HepG2 (cell line): ENCODE data around the gene CCT3. TPM values are rescaled to one million over a fixed set of nuclear protein-coding genes. Genes with fewer than 3 reads are reported as not detected.

ENCODE experiments used
- ATAC-seq: fragments of 200-7000 bp; cut with Tn5 transposase; 3 replicates; pipeline ENCODE4 v1.9.1; 2020; ENCODE audit warnings: mild to moderate bottlenecking, moderate library complexity
- BruUV-seq: library from RNA; stranded (reverse); fragments of 400-500 nt; replicated peaks from 2 replicates; lab custom pipeline; 2021; lab: Mats Ljungman, UMichigan
- CTCF ChIA-PET: fragments of 300-600 bp; formaldehyde crosslinking; extraction: SDS; loops from one replicate; lab custom pipeline; 2021; ENCODE audit warnings: low total read pairs, inconsistent platforms, low intra/inter-chr PET ratio; lab: Yijun Ruan, JAX
- POLR2A ChIA-PET: fragments of 350-600 bp; sonication (Branson Sonifier 250); formaldehyde crosslinking; loops from one replicate; lab custom pipeline; 2020; ENCODE audit warnings: antibody characterized with exemption, inconsistent platforms; lab: Yijun Ruan, JAX
- DNase-seq: peaks from one replicate; pipeline ENCODE4 v3.0.0-alpha.2; 2015; ENCODE audit warnings: low spot score
- FAIRE-seq: peaks from 3 replicates; lab custom pipeline; 2011; peaks lifted over from hg19 to GRCh38; lab: Jason Lieb, UNC
- H2AFZ ChIP-seq: one replicate; pipeline ENCODE4 v1.6.1; 2011; ENCODE audit warnings: low read length, inconsistent platforms
- H3K27ac ChIP-seq: fragments of 300-600 bp; 3 replicates; pipeline ENCODE4 v1.8.0; 2011; ENCODE audit warnings: mixed run types, mild to moderate bottlenecking, mixed read lengths, low read length, inconsistent platforms; ENCODE audit not compliant: insufficient read depth; ENCODE audit errors: extremely low read length
- H3K27me3 ChIP-seq, 2 experiments: fragments of 200-600 bp in 1 of 2; 2 replicates in 1 of 2; 3 replicates in 1 of 2; pipeline versions ENCODE4 v1.6.0 to v1.8.0; 2011; ENCODE audit warnings: low read length in 2 of 2, mild to moderate bottlenecking in 2 of 2, moderate library complexity in 2 of 2, inconsistent platforms in 1 of 2; ENCODE audit not compliant: insufficient read depth in 2 of 2, control insufficient read depth in 1 of 2
- H3K36me3 ChIP-seq, 2 experiments: fragments of 200-600 bp in 1 of 2; replicated peaks in 1 of 2; 2 replicates in 1 of 2; 3 replicates in 1 of 2; pipeline versions ENCODE4 v1.5.1 to v1.8.0; 2011; ENCODE audit warnings: low read length in 2 of 2, inconsistent platforms in 1 of 2; ENCODE audit not compliant: insufficient read depth in 2 of 2, control insufficient read depth in 1 of 2
- H3K4me1 ChIP-seq: 2 replicates; pipeline ENCODE4 v1.5.1; 2012; ENCODE audit warnings: low read length, inconsistent platforms; ENCODE audit not compliant: insufficient read depth
- H3K4me2 ChIP-seq: 2 replicates; pipeline ENCODE4 v1.6.0; 2011; ENCODE audit warnings: low read depth, low read length, inconsistent platforms
- H3K4me3 ChIP-seq, 3 experiments: fragments of 200-600 bp in 1 of 3; sonication (generic), shearing (Covaris generic) in 1 of 3; replicated peaks in 1 of 3; 2 replicates each; pipeline ENCODE4 v1.5.1; 2011 to 2016; ENCODE audit warnings: low read length in 3 of 3, inconsistent platforms in 2 of 3, low read depth in 2 of 3, mild to moderate bottlenecking in 2 of 3, control low read depth in 1 of 3, mixed read lengths in 1 of 3; ENCODE audit not compliant: insufficient read depth in 1 of 3
- H3K79me2 ChIP-seq: one replicate; pipeline ENCODE4 v1.6.1; 2011; ENCODE audit warnings: low read length, inconsistent platforms; ENCODE audit not compliant: insufficient read depth
- H3K9ac ChIP-seq: 2 replicates; pipeline ENCODE4 v1.6.0; 2011; ENCODE audit warnings: mild to moderate bottlenecking, low read depth, low read length, inconsistent platforms; ENCODE audit not compliant: insufficient read depth
- H3K9me3 ChIP-seq: 2 replicates; pipeline ENCODE4 v1.5.1; 2012; ENCODE audit warnings: mild to moderate bottlenecking, low read length
- H4K20me1 ChIP-seq: 2 replicates; pipeline ENCODE4 v1.6.0; 2011; ENCODE audit warnings: inconsistent platforms, mild to moderate bottlenecking, low read length, moderate library complexity; ENCODE audit not compliant: insufficient read depth
- BCL3 ChIP-seq: sonication (generic); formaldehyde crosslinking; IDR thresholded peaks from 2 replicates; pipeline ENCODE4 v1.5.1; 2020; ENCODE audit warnings: mild to moderate bottlenecking, missing genetic modification reagents, moderate library complexity
- E2F2 ChIP-seq: sonication (generic); formaldehyde crosslinking; IDR thresholded peaks from 2 replicates; pipeline ENCODE4 v1.4.0; 2020; ENCODE audit warnings: missing genetic modification reagents, borderline replicate concordance
- FOXM1 ChIP-seq: sonication (generic); formaldehyde crosslinking; IDR thresholded peaks from 2 replicates; pipeline ENCODE4 v1.5.0; 2020; ENCODE audit warnings: missing genetic modification reagents
- GATAD2A ChIP-seq: IDR thresholded peaks from 2 replicates; pipeline ENCODE4 v1.6.1; 2016
- IRF2 ChIP-seq: IDR thresholded peaks from 2 replicates; pipeline ENCODE4 v1.6.1; 2018; ENCODE audit warnings: missing genetic modification reagents, missing compliant biosample characterization
- MTF2 ChIP-seq: sonication (generic); formaldehyde crosslinking; IDR thresholded peaks from 2 replicates; pipeline ENCODE4 v1.5.0; 2020; ENCODE audit warnings: missing genetic modification reagents, borderline replicate concordance
- NAIF1 ChIP-seq: sonication (generic); formaldehyde crosslinking; IDR thresholded peaks from 2 replicates; pipeline ENCODE4 v1.5.0; 2020; ENCODE audit warnings: mild to moderate bottlenecking, missing genetic modification reagents, borderline replicate concordance
- NFKB2 ChIP-seq: sonication (generic); formaldehyde crosslinking; IDR thresholded peaks from 2 replicates; pipeline ENCODE4 v1.4.0; 2020; ENCODE audit warnings: missing genetic modification reagents, borderline replicate concordance
- PAWR ChIP-seq: sonication (generic); formaldehyde crosslinking; IDR thresholded peaks from 2 replicates; pipeline ENCODE4 v1.4.0; 2020; ENCODE audit warnings: missing genetic modification reagents, mild to moderate bottlenecking, borderline replicate concordance
- RFX3 ChIP-seq: IDR thresholded peaks from 2 replicates; pipeline ENCODE4 v1.6.1; 2016; ENCODE audit warnings: missing biosample characterization, missing genetic modification reagents
- STAT5B ChIP-seq: sonication (generic); formaldehyde crosslinking; IDR thresholded peaks from 2 replicates; pipeline ENCODE4 v1.4.0; 2020; ENCODE audit warnings: missing genetic modification reagents
- ZBTB33 ChIP-seq: sonication (generic); formaldehyde crosslinking; IDR thresholded peaks from 2 replicates; pipeline ENCODE4 v1.4.0; 2020; ENCODE audit warnings: missing genetic modification reagents
- ZSCAN9 ChIP-seq: IDR thresholded peaks from 2 replicates; pipeline ENCODE4 v1.6.1; 2016; ENCODE audit warnings: borderline replicate concordance
- WGBS: methylation state at CpG from one replicate; pipeline ENCODE4 v1.1.6; 2017; ENCODE audit warnings: low lambda C conversion rate; 5-methylcytosine and 5-hydroxymethylcytosine counted together
- in situ Hi-C: cut with HindIII; loops from 2 replicates; pipeline ENCODE4 v1.10.0; 2017; ENCODE audit warnings: low pct_unique_long_range_greater_than_20kb; ENCODE audit not compliant: extremely low pct_ligation_motif_present
- intact Hi-C: fragments of 100-400 bp; cut with micrococcal nuclease; formaldehyde crosslinking; loops from one replicate; pipeline ENCODE4 v1.10.0; 2022; ENCODE audit not compliant: unreplicated experiment
- polyA plus RNA-seq, 8 experiments: library from polyadenylated mRNA; depleted of rRNA in 3 of 8; stranded (reverse) in 7 of 8; unstranded in 1 of 8; fragments of >200 nt; fragmentation: Illumina TruSeq in 4 of 8; extraction: Trizol in 4 of 8; gene quantifications; 2 replicates each; pipeline versions ENCODE4 v1.2.1 to v1.2.3, GENCODE V29; 2011 to 2016; ENCODE audit warnings: low read depth in 4 of 8, missing spikeins in 1 of 8, mixed read lengths in 1 of 8; ENCODE audit not compliant: insufficient read depth in 1 of 8
- total RNA-seq, 5 experiments: library from RNA; depleted of rRNA; stranded (reverse); fragments of >200 nt; fragmentation: Illumina TruSeq; extraction: Trizol; gene quantifications; 2 replicates each; pipeline ENCODE4 v1.2.3, GENCODE V29; 2016; ENCODE audit warnings: low read depth in 1 of 5
- TF ChIP-seq, protein P1 (sequence below): sonication (generic); formaldehyde crosslinking; IDR thresholded peaks from 2 replicates; pipeline ENCODE4 v1.5.0; 2020; ENCODE audit warnings: mild to moderate bottlenecking, missing genetic modification reagents, borderline replicate concordance
- TF ChIP-seq, protein P2 (sequence below): sonication (generic); formaldehyde crosslinking; IDR thresholded peaks from 2 replicates; pipeline ENCODE4 v1.8.1; 2023; ENCODE audit warnings: mild to moderate bottlenecking, moderate library complexity, missing genetic modification reagents

CCT3 gene
- total and polyA plus RNA-seq, 2 of the 13 experiments (the other 11 are each of a cell fraction or from before 2014, with no cell fraction given) = 319 to 615 TPM

DNA sequence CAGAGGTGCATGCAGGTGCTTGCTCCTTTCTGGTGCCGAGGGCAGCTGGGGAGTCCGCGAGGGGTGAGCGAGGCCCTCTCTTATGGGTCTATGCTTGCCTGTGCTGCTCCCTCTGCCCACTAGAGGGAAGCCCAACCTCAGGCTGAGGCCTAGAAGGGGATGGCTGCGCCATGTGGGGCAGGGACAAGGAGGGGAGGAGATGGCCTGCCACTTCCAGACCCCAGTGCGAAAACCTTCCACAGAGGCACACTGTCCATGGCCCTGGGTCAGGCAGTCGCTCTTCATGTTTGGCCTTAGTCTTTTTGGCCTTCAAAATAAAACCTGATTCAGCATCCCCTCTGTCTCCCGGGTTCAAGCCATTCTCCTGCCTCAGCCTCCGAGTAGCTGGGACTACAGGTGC is 44.9 kb upstream of the CCT3 start:
- Histone ChIP-seq H3K4me3 (no peak overlapping the region), H3K4me2 (no peak overlapping the region), H3K9ac (no peak overlapping the region), H4K20me1 (peaks cover 7% of the 10 kb centered on the region), H3K9me3 (no peaks in the 10 kb centered on the region), H3K27me3 (no peaks in the 10 kb centered on the region), H3K36me3 (peaks cover 28 to 54% of the 10 kb centered on the region in 2 experiments), H3K79me2 (no peaks in the 10 kb centered on the region), H3K4me1 (peaks cover 32% of the 10 kb centered on the region), H2AFZ (no peak overlapping the region), H3K27ac (no peak overlapping the region)
- DNase-seq (peak; percentile 49), ATAC-seq (peak; percentile 71), FAIRE-seq (no peak)
- no TSS peak for BruUV-seq
- WGBS = 98% methylated on average over 5 of the region's 9 CpGs
- ChIA-PET POLR2A (interaction anchor here (12.6 kb wide), 1 partner anchor 14 kb away, joined by 189 read pairs; the partner anchor contains the start of gene RHBG), CTCF (interaction anchor here (2.0 to 5.4 kb wide), 2 partner anchors 26 to 62 kb away, joined by 9 to 76 read pairs; no protein-coding TSS in a partner anchor)
- in situ Hi-C loops = no loop called here
- intact Hi-C loops = loop anchor here (1.0 kb wide), 1 partner anchor 26 kb away; no protein-coding TSS in a partner anchor
- TF ChIP-seq, protein P1, sequence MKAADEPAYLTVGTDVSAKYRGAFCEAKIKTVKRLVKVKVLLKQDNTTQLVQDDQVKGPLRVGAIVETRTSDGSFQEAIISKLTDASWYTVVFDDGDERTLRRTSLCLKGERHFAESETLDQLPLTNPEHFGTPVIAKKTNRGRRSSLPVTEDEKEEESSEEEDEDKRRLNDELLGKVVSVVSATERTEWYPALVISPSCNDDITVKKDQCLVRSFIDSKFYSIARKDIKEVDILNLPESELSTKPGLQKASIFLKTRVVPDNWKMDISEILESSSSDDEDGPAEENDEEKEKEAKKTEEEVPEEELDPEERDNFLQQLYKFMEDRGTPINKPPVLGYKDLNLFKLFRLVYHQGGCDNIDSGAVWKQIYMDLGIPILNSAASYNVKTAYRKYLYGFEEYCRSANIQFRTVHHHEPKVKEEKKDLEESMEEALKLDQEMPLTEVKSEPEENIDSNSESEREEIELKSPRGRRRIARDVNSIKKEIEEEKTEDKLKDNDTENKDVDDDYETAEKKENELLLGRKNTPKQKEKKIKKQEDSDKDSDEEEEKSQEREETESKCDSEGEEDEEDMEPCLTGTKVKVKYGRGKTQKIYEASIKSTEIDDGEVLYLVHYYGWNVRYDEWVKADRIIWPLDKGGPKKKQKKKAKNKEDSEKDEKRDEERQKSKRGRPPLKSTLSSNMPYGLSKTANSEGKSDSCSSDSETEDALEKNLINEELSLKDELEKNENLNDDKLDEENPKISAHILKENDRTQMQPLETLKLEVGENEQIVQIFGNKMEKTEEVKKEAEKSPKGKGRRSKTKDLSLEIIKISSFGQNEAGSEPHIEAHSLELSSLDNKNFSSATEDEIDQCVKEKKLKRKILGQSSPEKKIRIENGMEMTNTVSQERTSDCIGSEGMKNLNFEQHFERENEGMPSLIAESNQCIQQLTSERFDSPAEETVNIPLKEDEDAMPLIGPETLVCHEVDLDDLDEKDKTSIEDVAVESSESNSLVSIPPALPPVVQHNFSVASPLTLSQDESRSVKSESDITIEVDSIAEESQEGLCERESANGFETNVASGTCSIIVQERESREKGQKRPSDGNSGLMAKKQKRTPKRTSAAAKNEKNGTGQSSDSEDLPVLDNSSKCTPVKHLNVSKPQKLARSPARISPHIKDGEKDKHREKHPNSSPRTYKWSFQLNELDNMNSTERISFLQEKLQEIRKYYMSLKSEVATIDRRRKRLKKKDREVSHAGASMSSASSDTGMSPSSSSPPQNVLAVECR = peak; percentile 34; the same call in 1 of the 2 replicates
- TF ChIP-seq GATAD2A (CRISPR knock-in tag) (0 out of 2 replicates have a peak, but pooled peaks have one; percentile 17), NAIF1 (CRISPR knock-in tag) (no peak), FOXM1 (CRISPR knock-in tag) (no peak), ZSCAN9 (CRISPR knock-in tag) (no peak), RFX3 (CRISPR knock-in tag) (no peak), IRF2 (CRISPR knock-in tag) (peak; percentile 44; the same call in 1 of the 2 replicates), MTF2 (CRISPR knock-in tag) (no peak), PAWR (no peak), BCL3 (CRISPR knock-in tag) (no peak), ZBTB33 (CRISPR knock-in tag) (peak; percentile 69), NFKB2 (CRISPR knock-in tag) (0 out of 2 replicates have a peak, but pooled peaks have one; percentile 23), STAT5B (no peak), E2F2 (CRISPR knock-in tag) (no peak)
- TF ChIP-seq, protein P2, sequence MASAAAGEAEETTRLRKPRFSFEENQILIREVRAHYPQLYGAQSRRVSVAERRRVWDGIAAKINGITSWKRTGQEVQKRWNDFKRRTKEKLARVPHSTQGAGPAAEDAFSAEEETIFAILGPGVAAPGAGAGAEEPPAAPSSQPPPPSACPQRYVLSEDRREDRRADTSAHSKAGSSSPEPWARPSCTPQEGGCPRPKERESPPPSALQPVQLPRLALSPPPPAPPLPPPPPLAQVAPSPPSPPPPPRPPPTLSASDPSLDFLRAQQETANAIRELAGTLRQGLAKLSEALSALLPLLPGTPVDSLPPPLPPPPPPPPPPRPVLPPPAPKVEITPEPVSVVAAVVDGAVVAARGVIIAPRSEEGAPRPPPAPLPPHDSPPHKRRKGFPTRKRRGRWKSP (CRISPR knock-in tag) = no peak
